Measurements from ENCODE around the gene PIK3R4.

Gene PIK3R4

DNA sequence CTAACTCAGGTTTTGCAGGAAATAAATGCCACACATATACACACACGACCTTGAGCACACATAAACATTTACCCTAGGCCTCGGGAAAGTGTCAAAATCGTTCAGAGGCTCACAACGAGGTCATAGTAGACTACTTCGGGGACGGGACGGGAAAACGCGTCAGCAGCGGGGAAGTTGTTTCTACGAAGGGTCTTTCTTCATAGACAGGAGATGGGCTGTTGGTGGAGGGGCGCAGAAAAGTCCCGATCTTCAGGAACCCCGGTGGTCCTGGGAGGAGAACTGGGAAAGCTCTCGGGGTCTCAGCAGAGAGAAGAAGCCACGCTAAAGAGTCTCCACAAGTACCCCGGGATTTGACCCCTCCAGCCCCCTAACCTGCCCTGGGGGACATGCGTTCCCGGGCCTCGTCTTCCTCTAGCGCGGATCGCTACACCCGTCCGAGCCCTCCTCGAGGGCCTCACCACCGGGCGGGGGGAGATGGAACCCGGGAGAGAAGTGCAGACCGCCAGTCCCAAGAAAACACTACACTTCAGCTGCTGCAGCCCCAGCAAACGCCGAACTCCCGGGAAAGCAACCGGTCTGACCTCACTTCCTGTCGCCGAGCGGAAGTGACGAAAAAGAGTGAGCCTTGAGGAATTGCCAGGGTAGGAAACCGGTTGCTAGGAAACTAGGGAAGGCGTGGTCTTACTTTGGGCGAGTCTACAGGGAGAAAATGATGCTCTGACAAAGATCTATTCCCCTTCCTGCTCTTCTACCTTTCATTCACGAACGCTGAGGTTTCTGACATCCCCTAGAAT lies at the start of gene PIK3R4:
Gene PIK3R4 (minus strand): TSS at position 584 of the 794 bp plus-strand sequence. CDS start 1,611 bp downstream, outside the sequence.
- in situ Hi-C loops (cut with HindIII; ENCODE audit: low sequenced_read_pairs) = no loop called here

DNA sequence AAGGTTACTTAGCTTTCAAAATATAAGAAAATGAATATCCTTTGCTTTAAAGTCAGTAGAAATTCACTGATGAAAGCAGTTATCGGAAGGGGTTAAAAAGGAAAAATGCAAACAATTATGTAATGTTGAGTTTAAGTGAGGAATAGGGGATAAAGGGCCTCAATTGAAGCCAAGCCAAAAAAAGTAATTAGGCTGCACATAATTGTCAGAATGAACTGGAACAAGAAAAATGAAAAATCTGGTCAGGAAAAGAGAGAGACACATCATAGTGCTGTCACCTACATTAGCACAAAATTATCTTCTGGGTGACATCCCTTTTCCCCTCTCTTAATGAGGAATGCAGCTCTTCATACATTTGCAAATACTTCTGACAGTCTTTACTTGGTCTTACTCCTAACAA lies 48.8 kb upstream of the PIK3R4 start:
- in situ Hi-C loops (cut with HindIII; ENCODE audit: low sequenced_read_pairs) = no loop called here

DNA sequence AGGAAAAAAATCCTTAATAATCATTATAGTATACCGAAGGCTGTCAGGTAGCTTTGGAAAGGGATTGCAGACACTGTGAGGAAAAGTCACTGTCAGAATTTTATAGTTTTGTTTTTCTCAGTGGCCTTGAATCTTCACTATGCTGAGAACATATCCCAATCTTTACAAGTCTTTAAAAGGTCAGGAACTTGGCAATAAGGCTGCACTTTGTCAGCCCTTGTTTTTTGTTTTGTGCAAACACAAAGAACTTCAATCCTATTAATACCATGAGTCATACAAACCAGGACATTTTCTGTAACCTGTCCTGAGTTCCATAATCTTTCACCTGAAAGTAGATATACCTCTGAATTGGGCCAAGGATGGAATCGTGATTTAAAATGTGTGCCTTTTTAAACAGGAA lies 45.6 kb upstream of the PIK3R4 start:
- in situ Hi-C loops (cut with HindIII; ENCODE audit: low sequenced_read_pairs) = no loop called here

DNA sequence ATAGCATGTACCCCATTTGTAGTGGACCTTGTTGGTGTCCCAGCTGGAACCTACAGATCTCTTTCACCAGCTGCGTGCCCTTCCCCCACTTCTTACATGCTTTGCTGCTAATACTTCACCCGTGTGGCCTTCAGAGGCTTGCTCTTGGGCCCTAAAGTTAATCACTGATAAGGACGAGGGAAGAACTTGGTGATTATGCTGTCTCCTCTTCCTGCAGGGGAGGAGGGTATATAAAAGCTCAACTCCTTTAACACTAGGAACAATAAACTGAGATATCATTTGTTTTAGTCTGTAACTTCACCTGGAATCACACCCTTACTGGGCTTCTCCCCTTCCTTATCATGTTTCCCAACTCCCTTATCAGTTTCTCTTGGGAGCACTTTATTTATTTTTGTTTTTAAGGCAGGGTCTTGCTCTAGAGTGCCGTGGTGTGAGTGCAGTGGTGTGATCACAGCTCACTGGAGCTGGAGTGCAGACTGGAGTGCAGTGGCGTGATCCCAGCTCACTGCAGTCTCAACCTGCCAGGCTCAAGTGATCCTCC lies 43.2 kb upstream of the PIK3R4 start:
- in situ Hi-C loops (cut with HindIII; ENCODE audit: low sequenced_read_pairs) = no loop called here

DNA sequence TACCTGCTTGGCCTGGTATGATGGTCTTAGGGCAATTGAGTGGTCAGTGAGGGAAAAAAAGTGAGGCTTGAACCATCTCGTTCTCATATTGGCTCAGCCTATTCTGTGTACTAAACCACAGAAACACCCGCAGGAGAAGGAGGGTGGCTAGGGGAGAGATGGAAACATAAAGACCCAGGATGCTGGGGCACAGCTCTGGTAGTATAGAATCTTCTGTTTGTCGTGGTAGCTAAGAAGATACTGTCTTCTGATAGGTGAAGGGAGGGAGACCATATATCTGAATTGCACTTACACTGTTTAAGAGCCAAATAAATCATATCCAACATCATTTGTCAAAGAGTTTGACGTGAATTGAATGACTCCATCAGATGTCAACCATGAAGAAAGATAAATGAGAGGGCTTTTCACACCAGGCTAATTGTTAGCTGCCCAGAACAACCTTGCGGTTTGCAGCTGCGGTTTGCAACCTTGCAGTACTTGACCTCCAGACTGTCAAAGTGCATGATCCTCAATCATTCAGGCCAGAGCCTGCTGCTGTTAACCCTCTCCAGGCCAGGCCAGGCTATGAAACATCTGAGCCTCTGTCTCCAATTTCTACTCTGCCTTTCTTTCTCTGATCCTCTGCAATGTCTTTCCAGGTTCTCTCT lies 40.9 kb upstream of the PIK3R4 start:
- in situ Hi-C loops (cut with HindIII; ENCODE audit: low sequenced_read_pairs) = no loop called here

DNA sequence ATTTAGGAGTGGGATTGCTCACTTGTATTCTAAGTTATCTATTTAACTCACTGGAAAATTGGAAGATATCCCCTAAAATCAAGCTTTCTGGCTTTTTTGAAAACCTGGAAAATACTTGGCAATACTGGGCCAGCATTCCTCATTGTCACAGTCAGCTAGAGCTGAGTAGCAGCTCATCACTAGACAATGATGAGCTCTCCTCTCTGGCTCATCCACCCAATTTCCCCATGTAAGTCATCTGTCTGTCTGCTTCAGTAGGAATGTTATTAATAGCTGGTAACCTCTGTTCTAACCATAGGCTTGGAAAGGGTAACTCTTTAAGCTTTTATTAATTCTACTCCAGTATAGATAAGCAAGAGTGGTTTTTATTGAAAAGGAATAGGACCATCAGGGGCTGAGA lies 39.7 kb upstream of the PIK3R4 start:
- in situ Hi-C loops (cut with HindIII; ENCODE audit: low sequenced_read_pairs) = no loop called here

DNA sequence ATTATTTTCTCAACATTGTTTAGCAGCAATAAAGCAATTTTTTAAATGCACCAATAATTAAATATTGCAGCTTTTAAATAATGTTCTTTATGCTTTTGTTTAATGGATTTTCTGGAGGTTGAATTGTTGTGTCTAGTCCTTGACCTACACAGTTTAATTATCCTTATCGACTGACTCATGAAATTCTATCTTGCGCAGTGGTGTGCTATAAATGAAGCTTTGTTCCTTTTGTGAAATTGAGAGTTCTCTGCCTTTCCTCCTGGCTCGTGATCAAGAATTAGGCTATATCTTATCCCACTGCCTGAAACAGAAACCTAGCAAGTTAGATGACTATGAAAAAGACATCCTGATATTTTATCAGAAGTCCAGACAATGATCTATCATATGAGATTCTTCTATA lies 37.0 kb upstream of the PIK3R4 start:
- in situ Hi-C loops (cut with HindIII; ENCODE audit: low sequenced_read_pairs) = loop anchor here (5.0 kb wide), 1 partner anchor 44 kb away; no protein-coding TSS in a partner anchor

DNA sequence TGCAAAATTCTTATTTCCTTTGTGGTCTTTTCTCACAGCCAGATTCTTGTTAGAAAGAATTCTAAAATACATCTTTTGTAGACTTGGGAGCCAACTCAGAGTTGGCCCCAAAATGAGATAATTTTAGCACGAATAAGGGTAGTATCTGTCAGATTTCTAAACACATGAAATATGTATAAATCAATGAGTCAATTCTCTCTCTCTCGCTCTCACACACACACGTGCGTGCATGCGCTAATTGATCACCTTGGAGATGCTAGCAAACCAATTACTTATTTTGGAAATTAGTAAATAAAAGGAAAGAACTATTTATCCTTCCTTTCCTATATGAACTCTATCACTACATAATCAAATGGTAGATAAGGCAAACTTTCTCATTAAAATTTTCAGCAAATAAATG lies 32.9 kb upstream of the PIK3R4 start:
- in situ Hi-C loops (cut with HindIII; ENCODE audit: low sequenced_read_pairs) = no loop called here

DNA sequence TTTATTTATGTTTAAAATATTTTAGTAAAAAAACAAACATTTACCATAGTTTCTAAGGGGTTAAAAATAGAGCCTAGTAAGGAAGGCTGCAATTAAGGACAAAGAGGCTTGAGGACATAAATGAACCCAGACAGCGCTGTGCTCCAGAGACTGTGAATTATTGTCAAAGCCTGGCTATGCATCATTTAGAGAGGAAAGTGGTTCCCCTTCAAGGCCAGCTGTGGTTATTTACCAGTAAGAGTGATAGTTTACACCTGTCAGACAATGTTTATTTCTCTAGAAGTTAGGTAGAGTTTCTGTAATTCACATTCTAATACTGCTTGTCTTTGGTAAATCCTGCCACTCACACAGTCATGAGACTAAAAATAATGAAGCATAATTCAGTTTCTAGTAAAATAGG lies 32.4 kb upstream of the PIK3R4 start:
- in situ Hi-C loops (cut with HindIII; ENCODE audit: low sequenced_read_pairs) = no loop called here

DNA sequence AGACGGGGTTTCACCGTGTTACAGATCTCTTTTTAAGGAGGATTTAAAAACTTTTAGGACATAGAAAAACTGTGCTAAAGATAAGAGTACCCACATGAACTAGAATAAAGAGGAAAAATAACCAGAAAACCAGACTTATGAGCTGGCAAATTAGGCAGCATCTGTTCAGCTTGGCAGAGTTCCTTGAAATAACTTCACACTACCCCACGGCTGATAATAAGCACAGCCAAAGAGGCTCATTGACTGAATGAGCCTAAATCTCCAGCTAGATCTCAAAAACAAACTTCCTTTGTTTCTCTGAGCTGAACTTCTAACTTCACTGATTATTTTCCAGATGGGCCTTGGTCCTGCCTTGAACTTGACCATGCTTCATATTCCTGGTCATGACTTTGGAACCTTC lies 26.7 kb upstream of the PIK3R4 start:
- in situ Hi-C loops (cut with HindIII; ENCODE audit: low sequenced_read_pairs) = no loop called here

DNA sequence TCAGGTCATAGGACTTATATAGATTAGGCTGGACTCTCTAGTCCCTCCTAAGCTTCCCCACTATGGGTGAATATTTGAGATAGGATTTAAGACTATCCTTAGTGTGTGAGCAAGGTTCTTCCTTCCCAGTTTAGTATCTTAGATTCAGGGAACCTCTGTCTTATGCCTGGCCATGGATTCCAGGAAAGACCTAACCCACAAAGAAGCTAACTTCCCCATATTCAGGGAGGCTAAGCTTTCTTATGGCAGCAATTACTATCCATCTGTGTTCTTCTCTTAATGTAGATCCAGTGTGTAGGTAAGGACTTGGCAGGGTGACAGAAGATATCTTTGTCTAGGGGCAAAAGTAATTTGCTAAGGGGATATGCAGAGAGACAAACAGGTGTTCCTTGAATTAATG lies 25.5 kb upstream of the PIK3R4 start:
- in situ Hi-C loops (cut with HindIII; ENCODE audit: low sequenced_read_pairs) = no loop called here

DNA sequence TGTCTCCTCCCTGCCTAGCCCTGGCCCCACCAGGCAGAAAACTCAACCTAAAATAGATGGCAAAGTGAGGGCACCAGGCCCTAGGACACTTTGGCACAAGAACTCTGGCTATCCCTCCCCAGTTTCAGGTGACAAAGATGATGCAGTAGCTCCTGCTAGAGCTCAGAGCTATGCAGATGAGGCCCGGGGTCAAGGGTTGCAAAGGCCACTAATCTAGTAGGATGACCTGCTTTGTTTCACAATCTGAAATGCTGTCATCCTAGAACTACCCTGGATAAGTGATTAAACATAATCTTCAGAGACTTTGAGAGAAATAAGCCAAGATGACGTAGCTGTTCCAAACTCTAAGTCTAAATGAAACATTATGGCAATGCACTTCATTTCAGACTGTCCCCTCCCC lies 24.0 kb upstream of the PIK3R4 start:
- in situ Hi-C loops (cut with HindIII; ENCODE audit: low sequenced_read_pairs) = no loop called here

DNA sequence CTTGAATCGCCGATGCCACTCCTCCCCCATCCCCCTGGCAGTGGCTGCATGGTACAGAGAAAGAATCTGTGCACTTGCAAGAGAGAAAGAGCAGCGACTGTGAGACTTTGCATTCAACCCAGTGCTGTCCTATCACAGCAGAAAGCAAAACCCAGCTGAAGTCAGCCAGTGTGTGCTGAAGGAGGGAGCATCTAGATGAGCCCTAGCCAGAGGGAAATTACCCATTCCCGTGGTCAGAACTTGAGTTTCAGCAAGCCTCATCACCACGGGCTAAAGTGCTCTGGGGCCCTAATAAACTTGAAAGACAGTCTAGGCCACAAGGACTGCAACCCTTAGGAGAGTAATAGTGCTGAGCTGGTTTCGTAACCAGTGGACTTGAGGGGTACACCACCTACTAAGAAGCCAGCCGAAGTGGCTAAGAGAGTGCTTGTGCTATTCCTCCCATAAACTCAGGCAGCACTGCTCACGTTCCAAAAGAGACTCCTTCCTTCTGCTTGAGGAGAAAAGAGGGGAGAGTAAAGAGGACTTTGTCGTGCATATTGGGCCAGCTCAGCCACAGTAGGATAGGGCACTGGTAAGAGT lies 15.2 kb upstream of the PIK3R4 start:
- in situ Hi-C loops (cut with HindIII; ENCODE audit: low sequenced_read_pairs) = no loop called here

DNA sequence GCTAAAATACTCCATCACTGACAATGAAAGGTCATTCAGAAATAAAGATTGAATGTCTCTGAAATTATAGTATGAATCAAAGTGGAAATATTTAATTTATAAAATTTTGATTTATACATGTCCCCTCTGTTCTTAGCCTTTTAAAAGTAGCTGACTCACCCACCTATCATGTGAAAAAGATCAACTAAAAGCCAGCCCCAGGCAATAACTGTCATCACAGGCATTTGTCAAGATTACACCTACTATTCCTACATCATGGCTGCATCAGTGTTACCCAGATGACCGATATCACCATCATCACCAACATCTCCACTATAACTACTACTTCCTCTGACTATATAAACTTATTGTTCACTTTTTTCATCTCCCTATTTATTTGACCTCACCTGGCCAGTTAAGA lies 14.3 kb upstream of the PIK3R4 start:
- in situ Hi-C loops (cut with HindIII; ENCODE audit: low sequenced_read_pairs) = no loop called here

DNA sequence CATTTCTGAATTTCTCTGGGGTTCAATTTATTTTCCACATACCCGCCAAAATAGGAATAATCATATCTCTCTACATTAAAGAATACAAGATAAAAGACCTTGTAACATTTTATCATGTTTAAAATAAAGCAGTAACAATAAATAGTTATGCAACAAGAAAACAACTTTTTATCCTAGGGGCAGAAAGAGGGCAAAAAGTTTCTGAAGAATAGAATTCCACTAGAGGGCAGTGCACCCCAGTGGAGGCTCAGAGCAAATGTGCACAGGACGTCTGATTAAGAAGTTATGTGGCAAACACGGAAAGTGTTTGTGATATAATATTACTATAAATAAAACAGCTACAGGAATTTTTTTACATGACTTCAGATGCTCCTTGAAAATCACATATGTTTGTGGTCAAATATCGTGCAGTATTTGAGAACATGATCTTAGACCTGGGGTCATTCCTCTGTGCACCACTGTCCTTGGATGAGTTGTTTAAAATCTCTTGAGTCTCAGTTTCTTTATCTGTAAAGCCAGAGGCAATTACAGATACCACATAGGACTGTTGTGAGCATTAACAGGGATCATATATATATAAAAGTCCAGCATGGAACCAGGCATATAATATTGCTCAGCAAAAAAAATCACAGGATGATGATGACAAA lies 13.2 kb upstream of the PIK3R4 start:
- in situ Hi-C loops (cut with HindIII; ENCODE audit: low sequenced_read_pairs) = no loop called here

DNA sequence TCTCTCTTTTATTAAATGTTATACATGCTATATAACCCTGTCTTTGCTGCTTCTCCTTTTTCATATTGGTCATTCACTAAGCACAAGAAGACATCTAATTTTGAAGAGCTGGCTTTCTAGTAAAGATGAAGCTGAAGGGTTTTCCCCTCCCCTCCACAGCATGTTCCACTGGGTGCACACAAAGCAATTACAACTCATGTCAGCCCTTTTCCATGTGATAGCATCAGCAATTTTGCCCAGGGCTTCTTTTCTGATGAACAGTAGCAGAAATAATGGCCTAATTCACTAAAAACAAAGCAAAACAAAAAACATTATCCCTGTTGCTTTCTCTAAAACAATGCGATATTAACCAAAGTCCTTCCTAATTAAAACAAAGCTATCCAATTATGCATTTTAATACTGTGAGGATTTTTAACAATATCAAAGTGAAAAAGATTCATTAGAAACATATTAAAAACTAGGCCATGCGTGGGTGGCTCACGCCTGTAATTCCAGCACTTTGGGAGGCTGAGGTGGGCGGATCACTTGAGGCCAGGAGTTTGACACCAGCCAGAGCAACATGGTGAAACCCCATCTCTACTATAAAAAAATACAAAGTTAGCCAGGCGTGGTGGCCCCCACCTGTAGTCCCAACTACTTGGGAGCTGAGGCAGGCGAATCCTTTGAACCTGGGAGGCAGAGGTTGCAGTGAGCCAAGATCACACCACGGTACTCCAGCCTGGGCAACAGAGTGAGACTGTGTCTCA lies 12.2 kb upstream of the PIK3R4 start:
- in situ Hi-C loops (cut with HindIII; ENCODE audit: low sequenced_read_pairs) = no loop called here

DNA sequence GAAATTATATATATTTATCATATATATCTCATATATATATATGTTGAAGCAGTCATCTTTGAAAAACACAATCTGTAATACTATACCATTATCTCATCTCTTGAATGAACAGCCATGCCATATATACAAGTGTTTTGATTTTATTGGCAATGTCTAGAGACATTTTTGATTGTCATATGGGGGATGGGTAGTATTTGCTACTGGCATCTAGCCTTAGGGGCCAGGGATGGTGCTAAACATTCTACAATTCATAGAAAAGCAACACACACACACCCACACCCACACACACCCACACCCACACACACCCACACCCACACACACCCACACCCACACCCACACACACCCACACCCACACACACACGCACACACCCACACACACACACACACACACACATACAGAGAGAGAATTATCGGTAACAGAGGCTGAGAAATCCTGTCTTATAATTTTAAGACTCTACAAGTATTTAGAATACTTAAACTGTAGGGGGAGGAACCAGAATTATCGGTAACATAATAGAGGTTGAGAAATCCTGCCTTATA lies 11.1 kb upstream of the PIK3R4 start:
- in situ Hi-C loops (cut with HindIII; ENCODE audit: low sequenced_read_pairs) = no loop called here

DNA sequence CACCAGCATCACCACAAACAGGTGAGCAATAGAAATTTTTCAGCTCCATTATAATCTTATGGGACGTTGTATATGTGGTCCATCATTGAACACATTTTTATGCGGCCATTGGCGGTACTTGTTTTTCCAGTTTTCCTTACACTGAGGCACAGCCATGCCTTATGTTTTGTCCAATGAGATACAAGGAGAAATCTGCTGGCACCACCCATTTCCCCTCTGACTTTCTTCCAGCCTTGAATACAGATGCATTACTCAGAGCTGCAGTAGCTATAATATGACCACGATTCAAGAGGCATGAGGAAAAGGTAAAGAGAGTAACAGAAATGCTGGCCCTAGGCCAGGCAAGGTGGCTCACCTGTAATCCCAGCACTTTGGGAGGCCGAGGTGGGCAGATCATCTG lies 9.0 kb upstream of the PIK3R4 start:
- in situ Hi-C loops (cut with HindIII; ENCODE audit: low sequenced_read_pairs) = no loop called here

DNA sequence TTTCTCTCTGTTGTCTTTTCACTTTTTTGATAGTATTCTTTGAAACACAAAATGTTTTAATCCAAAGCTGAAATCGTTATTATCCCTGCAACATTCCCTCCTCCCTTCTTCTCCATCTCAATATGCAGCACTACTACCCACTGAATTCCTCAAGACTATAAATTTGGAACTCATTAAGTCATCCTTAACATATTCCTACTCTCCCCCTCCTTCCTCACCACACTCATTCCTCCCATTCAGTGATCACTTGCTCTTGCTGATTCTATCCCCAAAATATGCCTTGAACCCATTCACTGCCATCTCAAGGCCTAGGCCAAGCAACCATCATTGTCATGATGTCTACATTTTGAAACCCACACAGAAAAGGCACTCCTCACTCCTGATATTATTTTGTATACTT lies 2.4 kb upstream of the PIK3R4 start:
- in situ Hi-C loops (cut with HindIII; ENCODE audit: low sequenced_read_pairs) = no loop called here

DNA sequence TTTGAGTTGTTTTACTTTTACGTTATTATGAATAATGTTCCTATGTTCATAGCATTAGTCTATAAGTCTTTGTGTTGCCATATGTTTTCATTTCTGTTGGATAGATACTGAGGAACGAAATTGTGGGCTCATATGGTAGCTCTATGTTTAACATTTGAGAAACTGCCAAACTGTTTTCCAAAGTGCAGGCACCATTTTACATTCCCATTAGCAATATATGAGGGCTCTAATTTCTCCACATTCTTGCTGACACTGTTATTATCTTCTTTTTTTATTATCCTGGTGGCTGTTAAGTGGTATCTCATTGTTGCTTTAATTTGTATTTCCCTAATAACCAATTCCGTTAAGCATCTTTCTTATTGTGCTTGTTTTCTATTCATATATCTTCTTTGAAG lies 1.8 kb upstream of the PIK3R4 start:
- in situ Hi-C loops (cut with HindIII; ENCODE audit: low sequenced_read_pairs) = no loop called here
